ENCODE measurements around the gene REEP3. TPM values are rescaled to one million over a fixed set of nuclear protein-coding genes. Genes with fewer than 3 reads are reported as not detected.

Gene REEP3
- total and polyA plus RNA-seq, 2 of the 4 experiments (the other 2 are of a cell fraction): 11.7 to 28.9 TPM

- Histone ChIP-seq H3K4ac (ENCODE audit: low read depth, low read length) (no peak overlapping the region), H2BK20ac (ENCODE audit: low read depth, low read length) (no peak overlapping the region), H3K79me1 (ENCODE audit: low read depth in 1 of 2, low read length in 2 of 2) (peaks cover 13 to 51% of the 10 kb centered on the region in 2 experiments), H3K9me3 (ENCODE audit: control insufficient read depth, insufficient read depth, low read length) (no peaks in the 10 kb centered on the region), H3K18ac (ENCODE audit: low read depth, low read length) (no peak overlapping the region), H3K14ac (replicated peaks; ENCODE audit: low read depth, low read length) (no peak overlapping the region), H2AK9ac (replicated peaks; ENCODE audit: low read depth, low read length, poor library complexity) (no peak overlapping the region), H2BK5ac (ENCODE audit: low read depth, low read length, poor library complexity, severe bottlenecking) (no peak overlapping the region), H3K4me2 (ENCODE audit: low read depth, low read length) (no peak overlapping the region), H4K91ac (ENCODE audit: insufficient read depth, low read depth, low read length) (no peak overlapping the region), H3K4me3 (ENCODE audit: insufficient read depth, low read depth, low read length) (no peak overlapping the region), H3K27me3 (ENCODE audit: control insufficient read depth, insufficient read depth, low read length) (no peaks in the 10 kb centered on the region), H4K20me1 (ENCODE audit: insufficient read depth, low read length) (no peaks in the 10 kb centered on the region), H4K8ac (ENCODE audit: low read depth in 2 of 2, low read length in 2 of 2) (no peak overlapping the region), H4K5ac (ENCODE audit: low read depth, low read length) (no peak overlapping the region), H3K56ac (ENCODE audit: extremely low read depth, insufficient read depth, low read length) (no peak overlapping the region), H2BK120ac (ENCODE audit: low read depth, low read length) (no peak overlapping the region), H3K27ac (ENCODE audit: insufficient read depth, low read length) (no peak overlapping the region), H3K4me1 (ENCODE audit: control insufficient read depth, insufficient read depth, low read length) (peaks cover 8% of the 10 kb centered on the region), H2AFZ (replicated peaks; ENCODE audit: low read length, poor library complexity) (no peak overlapping the region), H3K9me1 (ENCODE audit: insufficient read depth, low read length) (no peaks in the 10 kb centered on the region; the same call in 1 of the 2 replicates), H2AK5ac (ENCODE audit: low read depth, low read length) (no peak overlapping the region), H2BK15ac (ENCODE audit: low read depth, low read length) (no peak overlapping the region), H3K36me3 (ENCODE audit: control insufficient read depth, insufficient read depth, low read length) (no peaks in the 10 kb centered on the region; the same call in 1 of the 2 replicates), H3K9ac (ENCODE audit: low read depth, low read length) (no peak overlapping the region), H3K23ac (ENCODE audit: low read depth, low read length) (no peak overlapping the region)
- CTCF ChIA-PET: no interaction called here
- no peak for TF ChIP-seq CHD1 (IDR thresholded peaks at IDR 0.05; ENCODE audit: low read depth, low read length)
- no peak for TF ChIP-seq CEBPB (IDR thresholded peaks at IDR 0.05; ENCODE audit: low read depth, low read length)
- TF ChIP-seq BHLHE40 (IDR thresholded peaks at IDR 0.05; ENCODE audit: low read depth, low read length): no peak
- TF ChIP-seq ELK1 (IDR thresholded peaks at IDR 0.05; ENCODE audit: borderline replicate concordance, low read depth, low read length): no peak
- no peak for ATAC-seq (ENCODE audit: low read depth)
- WGBS, 2 experiments (ENCODE audit: extremely low coverage in 2 of 2, insufficient read length in 1 of 2): 70% methylated on average over 2 of the region's 3 CpGs; no CpG with 5 or more reads in 1 of the 2 experiments
- peak; percentile 10 for DNase-seq
- intact Hi-C loops (cut with micrococcal nuclease): no loop called here
- in situ Hi-C loops (cut with MboI; ENCODE audit: low sequenced_read_pairs): no loop called here
- BruUV-seq (replicated peaks): no TSS peak
- dilution Hi-C loops (cut with HindIII; ENCODE audit: low sequenced_read_pairs, unreplicated experiment): no loop called here
- POLR2A ChIA-PET (ENCODE audit: unreplicated experiment): no interaction called here
Measured at GRCh38 chr10:63549810-63550209, 28.6 kb downstream of the REEP3 start.

Measured in IMR-90 (cell line).